Neural progenitor cell (in vitro differentiated cells): ENCODE results near the gene LRRC63.

Source experiments
- CTCF ChIP-seq: fragments of 200-600 bp; sonication (generic); IDR thresholded peaks from 2 replicates; pipeline ENCODE4 v1.5.1; 2017; ENCODE audit warnings: antibody characterized with exemption, mild to moderate bottlenecking
- EZH2 ChIP-seq: fragments of 200-600 bp; sonication (generic); IDR thresholded peaks from 2 replicates; pipeline ENCODE4 v1.6.1; 2017; ENCODE audit warnings: antibody characterized with exemption, mild to moderate bottlenecking, moderate library complexity

GRCh38 chr13:46170268-46170667 is 41.5 kb upstream of the LRRC63 start:
- TF ChIP-seq EZH2: no peak
- no peak for TF ChIP-seq CTCF
